Neural cell (in vitro differentiated cells): ENCODE measurements around the gene SPDYE2B.
"Not testable (repeated sequence)": the region's sequence is repeated elsewhere in the genome, so short reads cannot be mapped to it uniquely, and the experiment has no call there.

Experiments used
- EP300 ChIP-seq: fragments of 450-650 bp; conservative IDR thresholded peaks from 2 replicates; pipeline ENCODE4 v1.6.1; 2014; ENCODE audit warnings: antibody characterized with exemption, mild to moderate bottlenecking, moderate library complexity; ENCODE audit not compliant: poor library complexity, severe bottlenecking
- EZH2 ChIP-seq: fragments of 200-600, 300-800 bp; shearing (Covaris generic), sonication (generic); IDR thresholded peaks from 2 replicates; pipeline ENCODE4 v1.6.1; 2014; ENCODE audit warnings: antibody characterized with exemption, low read length, borderline replicate concordance, mild to moderate bottlenecking; ENCODE audit not compliant: insufficient read depth, poor library complexity, severe bottlenecking
- POLR2AphosphoS5 ChIP-seq: IDR thresholded peaks from 2 replicates; pipeline ENCODE4 v1.6.1; 2012
- RAD21 ChIP-seq: fragments of 450-650 bp; conservative IDR thresholded peaks from 2 replicates; pipeline ENCODE4 v1.6.1; 2014; ENCODE audit warnings: antibody characterized with exemption, mild to moderate bottlenecking, moderate library complexity
- SMC3 ChIP-seq: fragments of 450-650 bp; conservative IDR thresholded peaks from 2 replicates; pipeline ENCODE4 v1.6.1; 2014; ENCODE audit warnings: antibody characterized with exemption, mild to moderate bottlenecking, moderate library complexity; ENCODE audit not compliant: poor library complexity
- TAF1 ChIP-seq: IDR thresholded peaks from 2 replicates; pipeline ENCODE4 v1.6.1; 2012; ENCODE audit warnings: low read depth
- TF ChIP-seq, protein P1 (sequence below): fragments of 450-650 bp; IDR thresholded peaks from 2 replicates; pipeline ENCODE4 v1.5.1; 2014; ENCODE audit warnings: antibody characterized with exemption, mild to moderate bottlenecking, moderate library complexity; ENCODE audit not compliant: poor library complexity, severe bottlenecking

DNA sequence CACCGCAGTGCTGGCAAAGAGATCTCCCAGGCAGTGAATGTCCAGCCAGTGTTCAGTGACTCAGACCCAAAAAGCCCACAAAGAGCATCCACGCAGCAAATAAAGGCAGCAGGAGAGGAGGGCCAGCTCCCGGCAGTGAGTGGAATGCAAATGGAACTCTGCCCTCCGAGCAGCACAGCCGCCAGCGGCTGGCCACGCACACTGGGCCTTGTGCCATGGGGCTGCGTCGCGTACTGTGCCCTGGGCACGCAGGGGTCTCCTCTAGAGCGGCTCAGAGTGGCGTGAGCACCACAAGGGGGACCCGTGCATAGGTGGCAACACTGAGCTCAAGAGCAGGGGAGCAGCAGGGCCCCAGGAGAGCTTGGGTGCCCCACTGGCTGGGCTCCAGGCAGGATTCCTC lies 17.4 kb downstream of the SPDYE2B start:
- TF ChIP-seq SMC3, TAF1, POLR2AphosphoS5, EZH2, EP300, RAD21: not testable (repeated sequence)
- TF ChIP-seq, protein P1, sequence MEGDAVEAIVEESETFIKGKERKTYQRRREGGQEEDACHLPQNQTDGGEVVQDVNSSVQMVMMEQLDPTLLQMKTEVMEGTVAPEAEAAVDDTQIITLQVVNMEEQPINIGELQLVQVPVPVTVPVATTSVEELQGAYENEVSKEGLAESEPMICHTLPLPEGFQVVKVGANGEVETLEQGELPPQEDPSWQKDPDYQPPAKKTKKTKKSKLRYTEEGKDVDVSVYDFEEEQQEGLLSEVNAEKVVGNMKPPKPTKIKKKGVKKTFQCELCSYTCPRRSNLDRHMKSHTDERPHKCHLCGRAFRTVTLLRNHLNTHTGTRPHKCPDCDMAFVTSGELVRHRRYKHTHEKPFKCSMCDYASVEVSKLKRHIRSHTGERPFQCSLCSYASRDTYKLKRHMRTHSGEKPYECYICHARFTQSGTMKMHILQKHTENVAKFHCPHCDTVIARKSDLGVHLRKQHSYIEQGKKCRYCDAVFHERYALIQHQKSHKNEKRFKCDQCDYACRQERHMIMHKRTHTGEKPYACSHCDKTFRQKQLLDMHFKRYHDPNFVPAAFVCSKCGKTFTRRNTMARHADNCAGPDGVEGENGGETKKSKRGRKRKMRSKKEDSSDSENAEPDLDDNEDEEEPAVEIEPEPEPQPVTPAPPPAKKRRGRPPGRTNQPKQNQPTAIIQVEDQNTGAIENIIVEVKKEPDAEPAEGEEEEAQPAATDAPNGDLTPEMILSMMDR, result not testable (repeated sequence)
